GM21737 (cell line): ENCODE measurements around the gene CUL4A.
"Not testable (repeated sequence)": the region's sequence is repeated elsewhere in the genome, so short reads cannot be mapped to it uniquely, and the experiment has no call there.

ENCODE experiments used
- ATAC-seq: cut with Tn5 transposase; IDR thresholded peaks from one replicate; pipeline ENCODE4 v1.9.1; 2021; ENCODE audit warnings: mild to moderate bottlenecking, moderate library complexity; ENCODE audit not compliant: unreplicated experiment

CUL4A gene

DNA sequence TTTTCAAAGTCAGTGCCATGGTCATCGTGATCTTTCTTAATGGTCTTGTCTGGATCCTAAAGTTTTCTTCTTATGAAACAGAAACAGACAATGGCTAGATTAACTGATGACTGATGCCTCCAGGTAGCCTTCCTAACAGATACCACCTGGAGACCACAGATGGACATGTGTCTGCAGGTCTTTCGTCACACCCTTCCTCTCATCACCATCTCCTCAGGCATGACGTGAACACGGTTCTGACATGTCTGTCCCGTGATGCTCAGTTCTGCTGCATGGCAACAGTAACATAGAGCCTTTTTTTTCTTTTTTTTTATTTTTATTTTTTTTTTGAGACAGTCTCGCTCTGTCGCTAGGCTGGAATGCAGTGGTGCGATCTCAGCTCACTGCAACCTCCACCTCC, 74.5 kb downstream of the CUL4A start:
- no peak for ATAC-seq

DNA sequence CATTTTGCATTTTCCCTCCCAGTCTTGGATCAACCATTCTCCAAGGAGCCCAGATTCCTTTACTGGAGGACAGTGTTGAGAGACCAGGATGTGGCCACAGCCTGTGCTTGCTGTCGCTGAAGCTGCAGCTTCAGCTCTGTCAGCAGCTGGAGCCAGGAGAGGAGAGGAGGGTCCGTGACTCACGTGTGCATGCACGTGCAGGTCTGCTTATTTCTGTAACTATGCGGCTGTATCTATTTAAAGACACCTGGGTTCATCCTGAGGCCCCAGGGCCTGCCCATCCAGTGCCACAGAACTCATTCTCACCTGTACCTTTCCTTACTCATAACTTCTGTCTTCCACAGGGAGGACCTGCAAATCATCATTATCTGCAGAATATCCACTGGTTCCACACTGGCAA, 79.5 kb downstream of the CUL4A start:
- no peak for ATAC-seq

GRCh38 chr13:113291129-113291528, 81.7 kb downstream of the CUL4A start:
- ATAC-seq: no peak

- no peak for ATAC-seq
Measured at GRCh38 chr13:113292021-113292862, 82.8 kb downstream of the CUL4A start.

DNA sequence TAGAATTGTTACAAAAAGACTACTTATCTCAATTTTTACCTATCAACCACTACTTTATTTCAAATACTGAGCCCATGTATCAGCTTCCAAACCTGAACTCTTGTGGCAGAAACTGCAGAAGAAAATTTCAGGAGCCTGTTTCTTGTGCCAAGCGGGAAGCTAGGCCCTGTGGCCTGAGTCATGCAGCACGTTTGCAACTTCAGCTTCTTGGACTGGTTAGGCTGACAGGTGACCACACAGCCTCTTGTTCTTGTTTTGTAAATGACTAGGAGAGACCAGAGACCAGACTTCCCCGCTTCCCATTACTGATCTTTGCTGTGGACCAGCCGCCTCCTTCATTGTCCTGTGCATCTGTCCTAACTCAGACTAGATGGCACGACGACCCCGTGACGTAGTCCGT, 84.3 kb downstream of the CUL4A start:
- ATAC-seq: no peak

- ATAC-seq: no peak
Measured at GRCh38 chr13:113295776-113296175, 86.4 kb downstream of the CUL4A start.

DNA sequence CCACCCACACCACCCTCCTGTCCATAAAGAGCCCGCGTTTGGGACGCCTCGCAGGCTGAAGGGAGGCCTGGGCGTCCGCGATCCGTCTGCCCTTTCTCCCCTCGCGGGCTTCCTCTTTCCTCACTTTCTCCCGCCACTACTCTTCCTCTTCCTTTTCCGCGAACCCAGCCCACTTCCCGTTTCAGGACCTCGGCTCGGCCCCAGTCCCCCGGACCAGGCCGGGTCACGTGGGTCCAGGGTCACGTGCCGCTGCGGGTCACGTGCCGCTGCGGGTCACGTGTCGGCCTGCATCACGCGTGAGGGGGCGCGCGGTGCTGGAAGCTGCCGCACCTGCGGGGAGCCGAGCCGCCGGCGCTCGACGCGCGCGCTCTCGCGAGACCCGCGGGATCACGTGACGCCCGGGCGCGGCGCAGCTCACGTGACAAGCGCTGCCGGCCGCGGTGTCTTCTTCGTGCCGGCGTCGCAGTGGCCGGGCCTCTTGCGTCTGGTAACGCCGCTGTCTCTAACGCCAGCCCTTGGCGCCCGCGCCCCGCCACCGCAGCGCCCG, 87.5 kb downstream of the CUL4A start, which contains the start of gene LAMP1:
Gene LAMP1 (plus strand): TSS at position 417 of the 547 bp plus-strand sequence. CDS start 196 bp downstream, outside the sequence.
- ATAC-seq: peak; percentile 81

GRCh38 chr13:113297370-113298042, 88.1 kb downstream of the CUL4A start:
- ATAC-seq: peak; percentile 27

GRCh38 chr13:113298043-113298945, 88.9 kb downstream of the CUL4A start:
- ATAC-seq: no peak

DNA sequence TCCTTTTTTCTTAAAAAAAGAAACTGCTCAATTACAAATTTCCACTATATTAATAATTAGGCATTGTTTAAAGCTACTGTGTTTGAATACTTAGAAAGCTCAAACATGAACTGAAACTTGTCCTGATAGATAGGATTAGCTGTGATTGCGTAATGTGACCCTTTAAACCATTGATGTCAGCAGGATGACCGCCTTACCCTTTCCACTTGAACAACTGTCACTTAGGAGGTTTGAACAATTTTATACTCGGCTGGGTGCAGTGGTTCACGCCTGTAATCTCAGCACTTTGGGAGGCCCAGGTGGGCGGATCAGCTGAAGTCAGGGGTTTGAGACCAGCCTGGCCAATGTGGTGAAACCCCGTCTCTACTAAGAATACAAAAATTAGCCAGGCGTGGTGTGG, 90.5 kb downstream of the CUL4A start:
- no peak for ATAC-seq

DNA sequence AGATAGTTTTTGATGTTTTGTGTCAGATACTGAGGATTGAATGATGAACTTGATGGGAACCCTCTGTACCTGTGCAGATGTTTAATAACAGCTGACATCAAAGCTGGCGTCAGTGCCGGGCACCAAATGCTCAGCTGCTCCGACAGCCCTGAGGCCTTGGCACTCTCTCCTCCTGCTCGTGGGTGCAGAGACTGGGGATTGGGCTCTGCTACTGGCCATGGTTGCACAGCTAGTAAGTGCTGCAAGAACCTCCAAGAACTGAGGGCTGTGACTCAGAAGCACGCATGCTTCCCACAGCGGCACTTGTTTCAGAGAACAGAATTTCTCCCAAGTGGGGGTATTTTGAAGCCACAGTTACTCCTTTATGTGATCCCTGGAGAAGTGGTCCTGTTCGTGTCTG, 93.6 kb downstream of the CUL4A start:
- no peak for ATAC-seq

GRCh38 chr13:113304121-113304520, 94.7 kb downstream of the CUL4A start:
- ATAC-seq: no peak

GRCh38 chr13:113305208-113305607, 95.8 kb downstream of the CUL4A start:
- no peak for ATAC-seq

- no peak for ATAC-seq
Measured at GRCh38 chr13:113307491-113307890, 98.1 kb downstream of the CUL4A start.

DNA sequence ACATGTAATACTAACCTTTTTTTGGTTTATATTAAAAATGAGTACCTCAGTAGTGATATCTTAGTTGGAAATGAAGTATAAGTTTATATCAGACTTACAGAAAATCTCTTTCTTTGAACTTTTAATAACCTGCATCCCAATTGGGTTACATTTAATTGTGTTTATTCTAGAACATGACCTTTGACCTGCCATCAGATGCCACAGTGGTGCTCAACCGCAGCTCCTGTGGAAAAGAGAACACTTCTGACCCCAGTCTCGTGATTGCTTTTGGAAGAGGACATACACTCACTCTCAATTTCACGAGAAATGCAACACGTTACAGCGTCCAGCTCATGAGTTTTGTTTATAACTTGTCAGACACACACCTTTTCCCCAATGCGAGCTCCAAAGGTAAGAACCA, 100.1 kb downstream of the CUL4A start:
- ATAC-seq: no peak

DNA sequence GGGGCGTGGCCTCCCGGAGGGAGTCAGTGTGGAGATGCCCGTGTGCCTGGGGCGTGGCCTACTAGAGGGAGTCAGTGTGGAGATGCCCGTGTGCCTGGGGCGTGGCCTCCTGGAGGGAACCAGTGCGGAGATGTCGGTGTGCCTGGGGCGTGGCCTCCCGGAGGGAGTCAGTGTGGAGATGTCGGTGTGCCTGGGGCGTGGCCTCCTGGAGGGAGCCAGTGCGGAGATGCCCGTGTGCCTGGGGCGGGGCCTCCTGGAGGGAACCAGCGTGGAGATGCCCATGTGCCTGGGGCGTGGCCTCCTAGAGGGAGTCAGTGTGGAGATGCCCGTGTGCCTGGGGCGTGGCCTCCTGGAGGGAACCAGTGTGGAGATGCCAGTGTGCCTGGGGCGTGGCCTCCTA, 104.7 kb downstream of the CUL4A start:
- ATAC-seq: not testable (repeated sequence)

DNA sequence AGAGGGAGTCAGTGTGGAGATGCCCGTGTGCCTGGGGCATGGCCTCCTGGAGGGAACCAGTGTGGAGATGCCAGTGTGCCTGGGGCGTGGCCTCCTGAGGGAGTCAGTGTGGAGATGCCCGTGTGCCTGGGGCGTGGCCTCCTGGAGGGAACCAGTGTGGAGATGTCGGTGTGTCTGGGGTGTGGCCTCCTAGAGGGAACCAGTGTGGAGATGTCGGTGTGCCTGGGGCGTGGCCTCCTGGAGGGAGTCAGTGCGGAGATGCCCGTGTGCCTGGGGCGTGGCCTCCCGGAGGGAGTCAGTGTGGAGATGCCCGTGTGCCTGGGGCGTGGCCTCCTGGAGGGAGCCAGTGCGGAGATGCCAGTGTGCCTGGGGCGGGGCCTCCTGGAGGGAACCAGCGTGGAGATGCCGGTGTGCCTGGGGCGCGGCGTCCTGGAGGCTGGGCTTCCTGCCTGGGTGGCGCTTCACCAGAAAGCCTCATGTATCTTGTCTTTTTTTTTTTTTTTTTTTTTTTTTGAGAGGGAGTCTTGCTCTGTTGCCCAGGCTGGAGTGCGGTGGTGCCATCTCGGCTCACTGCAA, 105.6 kb downstream of the CUL4A start:
- ATAC-seq: not testable (repeated sequence)

- no peak for ATAC-seq
Measured at GRCh38 chr13:113315992-113316391, 106.6 kb downstream of the CUL4A start.
